Adrenal gland (tissue), 5 donors: ENCODE measurements around the gene SSH2.

Source experiments
- CTCF ChIP-seq, 6 experiments: fragments of 450-650 bp in 4 of 6; fragments of 200-600 bp in 2 of 6; sonication (generic) in 1 of 6; IDR thresholded peaks; 1 replicate in 5 of 6; 2 replicates in 1 of 6; pipeline versions ENCODE4 v1.5.1 to v1.8.0; 2016 to 2021; ENCODE audit warnings: antibody characterized with exemption in 6 of 6, mild to moderate bottlenecking in 2 of 6, moderate library complexity in 1 of 6
- POLR2A ChIP-seq, 2 donors: fragments of 450-650 bp; IDR thresholded peaks; one replicate each; pipeline ENCODE4 v1.6.1; 2017; ENCODE audit warnings: antibody characterized with exemption in 2 of 2, mild to moderate bottlenecking in 2 of 2, moderate library complexity in 1 of 2
- donor health status: DM: no; HTN: no; CAD: no.

- no peak for TF ChIP-seq CTCF (IDR thresholded peaks at IDR 0.05)
- TF ChIP-seq POLR2A (IDR thresholded peaks at IDR 0.05) = no peak
These were observed 268.8 kb downstream of the SSH2 start for GRCh38 chr17:29661213-29661612.
